ENCODE results near the gene TOR1B. TPM values are rescaled to one million over a fixed set of nuclear protein-coding genes. Genes with fewer than 3 reads are reported as not detected.

TOR1B gene
- total and polyA plus RNA-seq, 2 of the 4 experiments (the other 2 are of a cell fraction), result 15.6 to 21.0 TPM

Other genes starting within 250 kb of the TOR1B start
- not detected in 2 replicates for gene C9orf50, start 182.1 kb upstream of the TOR1B start, total RNA-seq (2012; rRNA removed)
- 0.09 and 0.20 TPM in 2 replicates for gene C9orf50, start 182.1 kb upstream of the TOR1B start, polyA plus RNA-seq (2012; rRNA removed)
- 67.8 and 68.1 TPM in 2 replicates for gene NTMT1, start 177.0 kb upstream of the TOR1B start, total RNA-seq (2012; rRNA removed)
- gene NTMT1, start 177.0 kb upstream of the TOR1B start, polyA plus RNA-seq (2012; rRNA removed), result 88.1 and 108 TPM in 2 replicates
- 9.4 and 9.7 TPM in 2 replicates for gene ASB6, start 161.0 kb upstream of the TOR1B start, total RNA-seq (2012; rRNA removed)
- gene ASB6, start 161.0 kb upstream of the TOR1B start, polyA plus RNA-seq (2012; rRNA removed), result 28.9 and 31.4 TPM in 2 replicates
- gene PRRX2, start 137.5 kb upstream of the TOR1B start, total RNA-seq (2012; rRNA removed), result 12.7 and 13.1 TPM in 2 replicates
- 35.5 and 45.9 TPM in 2 replicates for gene PRRX2, start 137.5 kb upstream of the TOR1B start, polyA plus RNA-seq (2012; rRNA removed)
- 2.8 and 3.2 TPM in 2 replicates for gene PTGES, start 50.1 kb upstream of the TOR1B start, total RNA-seq (2012; rRNA removed)
- 6.3 TPM in 2 replicates for gene PTGES, start 50.1 kb upstream of the TOR1B start, polyA plus RNA-seq (2012; rRNA removed)
- gene TOR1A, start 21.0 kb downstream of the TOR1B start, total RNA-seq (2012; rRNA removed), result 27.1 and 34.4 TPM in 2 replicates
- 67.5 and 74.2 TPM in 2 replicates for gene TOR1A, start 21.0 kb downstream of the TOR1B start, polyA plus RNA-seq (2012; rRNA removed)
- 29.8 and 57.5 TPM in 2 replicates for gene C9orf78, start 32.1 kb downstream of the TOR1B start, total RNA-seq (2012; rRNA removed)
- 36.7 and 46.0 TPM in 2 replicates for gene C9orf78, start 32.1 kb downstream of the TOR1B start, polyA plus RNA-seq (2012; rRNA removed)
- 3.8 and 4.4 TPM in 2 replicates for gene USP20, start 32.3 kb downstream of the TOR1B start, total RNA-seq (2012; rRNA removed)
- 21.6 and 26.4 TPM in 2 replicates for gene USP20, start 32.3 kb downstream of the TOR1B start, polyA plus RNA-seq (2012; rRNA removed)
- gene FNBP1, start 240.0 kb downstream of the TOR1B start, total RNA-seq (2012; rRNA removed), result 15.4 and 21.4 TPM in 2 replicates
- gene FNBP1, start 240.0 kb downstream of the TOR1B start, polyA plus RNA-seq (2012; rRNA removed), result 8.2 and 10.3 TPM in 2 replicates

Data from IMR-90 (cell line).